Stimulated activated naive CD8-positive, alpha-beta T cell treated with anti-CD3 and anti-CD28 coated beads, Interleukin-15, amount 100 ng/mL, for 72 hours (primary cell): ENCODE measurements around the gene C10orf67.
"Not testable (repeated sequence)": the region's sequence is repeated elsewhere in the genome, so short reads cannot be mapped to it uniquely, and the experiment has no call there.

Experiments used
- ATAC-seq: fragments of 150-1000 bp; cut with Tn5 transposase; 2 replicates; pipeline ENCODE4 v1.10.0; 2021; ENCODE audit warnings: mild to moderate bottlenecking, moderate library complexity
- DNase-seq, 2 donors: peaks; one replicate each; pipeline ENCODE4 v3.0.0; 2021 to 2022
- H3K27ac Mint-ChIP-seq, 2 donors: one replicate each; pipeline ENCODE4 v1.8.0; 2022; ENCODE audit warnings: mild to moderate bottlenecking in 2 of 2, mixed read lengths in 2 of 2, moderate library complexity in 2 of 2
- H3K27me3 Mint-ChIP-seq: one replicate; pipeline ENCODE4 v1.8.0; 2022; ENCODE audit warnings: mixed read lengths
- H3K4me1 Mint-ChIP-seq: one replicate; pipeline ENCODE4 v1.8.0; 2022; ENCODE audit warnings: mild to moderate bottlenecking, mixed read lengths
- H3K4me3 Mint-ChIP-seq, 2 donors: one replicate each; pipeline ENCODE4 v1.8.0; 2022; ENCODE audit warnings: mild to moderate bottlenecking in 2 of 2, mixed read lengths in 2 of 2, moderate library complexity in 1 of 2
- H3K9me3 Mint-ChIP-seq, 2 donors: one replicate each; pipeline ENCODE4 v1.8.0; 2022; ENCODE audit warnings: mixed read lengths in 2 of 2

C10orf67 gene

DNA sequence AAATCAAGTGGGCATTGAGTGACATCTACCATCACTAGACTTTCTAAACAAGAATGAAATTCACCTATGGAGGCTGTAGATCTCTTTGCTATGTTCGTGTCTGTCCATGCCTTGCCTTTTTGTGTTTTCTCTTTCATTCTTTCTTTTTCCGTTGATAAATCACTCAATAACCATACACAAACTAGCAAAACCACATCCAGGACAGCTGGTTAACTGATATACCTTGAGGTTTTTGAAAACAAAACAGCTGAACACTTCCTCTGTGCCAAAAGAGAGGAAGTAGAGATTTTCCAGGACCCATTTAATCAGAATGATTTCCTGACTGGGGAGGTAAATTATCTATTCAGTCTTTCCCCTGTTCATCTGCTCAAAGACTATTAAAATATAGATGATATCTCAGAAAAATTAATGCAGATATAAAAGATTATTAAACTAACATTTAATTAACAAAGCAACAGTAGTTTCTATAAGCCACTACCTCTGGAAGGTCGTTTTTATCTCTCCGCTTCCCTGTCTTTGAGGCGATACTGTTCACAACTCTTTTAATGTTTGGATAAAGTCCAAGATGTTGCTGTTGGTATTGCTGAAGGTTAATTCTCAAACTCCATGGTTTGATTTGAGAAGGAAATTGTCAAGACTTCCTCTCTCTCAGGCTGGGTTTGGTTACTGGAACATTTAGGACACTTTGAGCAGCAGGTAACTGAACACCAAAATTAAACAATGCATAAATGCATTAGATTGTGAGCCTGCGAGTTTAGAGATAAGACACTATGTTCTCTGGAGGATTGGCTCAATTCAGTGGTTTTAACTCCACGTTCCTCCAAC is 24.4 kb upstream of the C10orf67 start:
- Mint-ChIP-seq H3K4me3 (peak overlapping the region; percentile 43 to 80), H3K27ac (peak overlapping the region; percentile 61 to 92), H3K27me3 (no peaks in the 10 kb centered on the region), H3K4me1 (peaks cover 76% of the 10 kb centered on the region), H3K9me3 (peaks cover 9 to 16% of the 10 kb centered on the region in 2 donors)
- DNase-seq (no peak), ATAC-seq (peak; percentile 69)

DNA sequence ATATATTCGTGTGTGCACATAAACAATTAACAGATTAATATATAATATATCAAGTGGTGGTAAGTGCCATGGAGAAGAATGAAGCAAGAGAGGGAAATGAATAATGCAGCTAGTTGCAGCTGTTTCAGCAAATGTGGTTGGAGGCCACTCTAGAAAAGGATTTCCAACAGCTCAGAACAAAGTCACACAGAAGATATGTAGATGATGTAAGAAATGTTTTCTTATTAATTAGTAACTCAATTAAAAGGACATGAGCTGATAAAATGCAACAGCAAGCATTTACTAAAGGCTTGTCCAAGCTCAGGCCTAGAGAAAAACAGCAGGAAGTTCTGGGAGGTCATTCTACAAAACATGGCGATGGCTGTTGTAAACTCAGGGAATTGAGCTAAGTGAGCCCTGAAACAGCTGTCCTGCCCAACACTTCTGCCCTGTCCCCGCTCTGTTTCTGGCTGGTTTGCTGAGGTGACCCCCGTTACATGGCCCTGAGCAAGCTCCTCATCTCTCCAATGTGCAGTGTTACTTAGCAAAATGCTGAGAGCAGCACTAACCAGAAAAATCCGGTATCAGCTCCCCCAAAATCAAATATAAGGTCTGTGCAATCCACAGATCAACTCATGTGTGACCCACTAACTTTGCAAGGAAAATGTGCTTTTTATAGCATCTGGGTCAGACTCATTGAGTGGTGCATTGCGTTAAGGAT is 23.4 kb upstream of the C10orf67 start:
- peak overlapping the region; percentile 43 to 80 for H3K4me3 Mint-ChIP-seq

DNA sequence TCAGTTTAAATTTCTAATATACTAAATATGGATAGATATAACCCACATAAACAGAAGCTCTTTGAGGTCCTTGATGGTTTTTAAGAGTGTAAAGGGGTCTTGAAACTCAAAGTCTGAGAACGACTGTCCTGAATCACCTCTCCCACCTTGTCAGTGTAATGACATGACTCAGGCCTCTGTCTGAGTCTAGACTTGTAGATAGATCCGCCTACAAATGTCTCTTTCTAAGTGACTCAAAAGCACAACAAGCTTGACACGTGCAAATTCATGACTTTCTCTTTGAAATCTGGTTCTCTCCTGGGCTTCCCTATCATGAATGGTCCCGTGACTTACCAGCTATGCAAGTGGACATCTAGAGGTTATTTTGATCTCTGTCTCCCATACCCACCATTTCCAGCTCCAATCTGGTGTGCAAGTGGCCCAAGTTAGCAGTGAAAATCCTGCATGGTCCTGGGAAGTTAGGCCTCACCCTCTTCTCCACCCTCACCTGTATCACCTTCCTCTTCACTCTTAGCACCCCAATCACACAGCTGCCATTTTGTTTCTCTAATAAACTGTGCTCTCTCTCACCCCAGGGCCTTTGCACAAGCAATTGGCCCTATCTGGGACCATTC is 20.9 kb upstream of the C10orf67 start:
- H3K27me3 Mint-ChIP-seq, H3K4me3 Mint-ChIP-seq: not testable (repeated sequence)
- Mint-ChIP-seq H3K27ac (peak overlapping the region; percentile 4 to 18), H3K4me1 (peaks cover 89% of the 10 kb centered on the region), H3K9me3 (peaks cover 11 to 15% of the 10 kb centered on the region in 2 donors)
- DNase-seq (peak; percentile 20 to 34), ATAC-seq (peak; percentile 77)

More for the DNA sequence above, 23.4 kb upstream of the C10orf67 start:
- Mint-ChIP-seq H3K9me3 (peaks cover 16% of the 10 kb centered on the region in 2 donors), H3K4me1 (peaks cover 78% of the 10 kb centered on the region), H3K27ac (peak overlapping the region in 1 of 2 donors; percentile 11), H3K27me3 (no peaks in the 10 kb centered on the region)
- no peak for DNase-seq
- no peak for ATAC-seq

DNA sequence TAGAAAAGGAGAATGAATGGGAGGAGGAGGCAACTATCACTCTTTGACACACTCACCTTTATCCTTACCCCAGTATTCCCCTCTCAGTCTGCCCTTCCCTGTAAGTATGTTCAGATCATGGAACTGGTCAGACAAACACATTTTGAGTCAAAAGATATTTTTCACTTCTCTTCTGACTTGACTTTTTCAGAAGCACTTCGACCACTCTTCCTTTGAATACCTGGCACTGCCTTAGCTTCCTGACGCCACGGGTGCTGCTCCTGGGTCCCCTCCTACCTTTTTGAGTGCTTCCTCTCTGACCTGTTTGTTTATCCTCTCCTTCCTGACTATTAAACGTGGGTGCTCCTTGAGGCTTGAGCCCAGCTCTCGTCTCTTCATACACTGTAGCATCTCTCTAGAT is 19.8 kb upstream of the C10orf67 start:
- Mint-ChIP-seq H3K27me3 (no peaks in the 10 kb centered on the region), H3K9me3 (peaks cover 11 to 15% of the 10 kb centered on the region in 2 donors), H3K4me1 (peaks cover 77% of the 10 kb centered on the region), H3K4me3 (peak overlapping the region; percentile 13 to 83), H3K27ac (peak overlapping the region; percentile 5 to 94)
- DNase-seq, result peak in 1 of 2 donors; percentile 23
- ATAC-seq, result peak; percentile 13

DNA sequence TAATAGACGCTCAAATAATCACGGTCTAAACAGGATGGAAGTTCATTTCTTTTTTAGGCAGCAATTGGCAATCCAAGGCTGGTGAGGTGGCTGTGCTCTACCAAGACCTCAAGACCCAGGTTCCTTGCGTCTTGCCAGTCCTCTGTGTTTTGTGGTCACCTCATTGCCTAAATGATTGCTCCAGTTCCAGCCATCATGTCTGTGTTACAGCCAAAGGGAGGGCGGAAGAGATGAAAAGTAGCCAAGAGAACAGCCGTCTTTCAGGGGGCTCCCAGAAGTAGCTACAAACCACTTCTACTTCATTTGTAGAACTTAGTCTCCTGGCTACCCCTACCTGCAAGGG is 19.2 kb upstream of the C10orf67 start:
- peaks cover 11 to 15% of the 10 kb centered on the region in 2 donors for H3K9me3 Mint-ChIP-seq
- peak overlapping the region; percentile 79 to 83 for H3K4me3 Mint-ChIP-seq
- ATAC-seq (no peak), DNase-seq (peak in 1 of 2 donors; percentile 16)
- no peaks in the 10 kb centered on the region for H3K27me3 Mint-ChIP-seq
- peaks cover 71% of the 10 kb centered on the region for H3K4me1 Mint-ChIP-seq
- H3K27ac Mint-ChIP-seq, result peak overlapping the region; percentile 59 to 94

- Mint-ChIP-seq H3K27ac (peak overlapping the region; percentile 82 to 94), H3K9me3 (peaks cover 11 to 15% of the 10 kb centered on the region in 2 donors), H3K4me1 (peaks cover 65% of the 10 kb centered on the region), H3K27me3 (no peaks in the 10 kb centered on the region), H3K4me3 (peak overlapping the region; percentile 79 to 83)
- peak; percentile 26 to 57 for DNase-seq
- peak; percentile 86 for ATAC-seq
Observed at GRCh38 chr10:23362879-23363792, 18.5 kb upstream of the C10orf67 start.

- H3K4me3 Mint-ChIP-seq, result no peak overlapping the region
- H3K9me3 Mint-ChIP-seq, result peaks cover 11 to 15% of the 10 kb centered on the region in 2 donors
- no peak for ATAC-seq
- H3K27ac Mint-ChIP-seq, result peak overlapping the region in 1 of 2 donors; percentile 82
- no peaks in the 10 kb centered on the region for H3K27me3 Mint-ChIP-seq
- H3K4me1 Mint-ChIP-seq, result peaks cover 61% of the 10 kb centered on the region
- no peak for DNase-seq
Observed at GRCh38 chr10:23362069-23362830, 17.7 kb upstream of the C10orf67 start.

DNA sequence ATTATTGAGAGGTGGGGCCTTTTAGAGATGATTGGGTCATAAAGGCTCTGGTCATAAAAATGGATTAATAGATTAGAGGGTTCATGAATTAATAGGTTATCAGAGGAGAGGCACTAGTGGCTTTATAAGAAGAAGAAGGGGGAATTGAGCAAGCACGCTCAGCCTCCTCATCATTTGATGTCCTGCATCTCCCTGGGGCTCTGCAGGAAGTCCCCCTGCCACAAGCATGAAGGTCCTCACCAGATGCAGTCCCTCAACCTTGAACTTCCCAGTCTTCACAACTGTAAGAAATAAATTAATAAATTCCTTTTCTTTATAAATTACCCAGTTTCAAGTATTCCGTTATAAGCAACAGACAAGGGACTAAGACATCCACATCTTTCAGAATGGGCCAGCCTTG is 17.1 kb upstream of the C10orf67 start:
- H3K4me3 Mint-ChIP-seq, result no peak overlapping the region
- no peak for DNase-seq
- ATAC-seq, result no peak
- H3K27ac Mint-ChIP-seq, result no peak overlapping the region
- H3K9me3 Mint-ChIP-seq, result peaks cover 11 to 15% of the 10 kb centered on the region in 2 donors
- no peaks in the 10 kb centered on the region for H3K27me3 Mint-ChIP-seq
- peaks cover 55% of the 10 kb centered on the region for H3K4me1 Mint-ChIP-seq

- Mint-ChIP-seq H3K4me3 (no peak overlapping the region), H3K9me3 (peaks cover 7 to 8% of the 10 kb centered on the region in 2 donors), H3K4me1 (peaks cover 38% of the 10 kb centered on the region), H3K27me3 (no peaks in the 10 kb centered on the region), H3K27ac (no peak overlapping the region)
- ATAC-seq (no peak), DNase-seq (no peak)
Observed at GRCh38 chr10:23359692-23360380, 15.2 kb upstream of the C10orf67 start.

DNA sequence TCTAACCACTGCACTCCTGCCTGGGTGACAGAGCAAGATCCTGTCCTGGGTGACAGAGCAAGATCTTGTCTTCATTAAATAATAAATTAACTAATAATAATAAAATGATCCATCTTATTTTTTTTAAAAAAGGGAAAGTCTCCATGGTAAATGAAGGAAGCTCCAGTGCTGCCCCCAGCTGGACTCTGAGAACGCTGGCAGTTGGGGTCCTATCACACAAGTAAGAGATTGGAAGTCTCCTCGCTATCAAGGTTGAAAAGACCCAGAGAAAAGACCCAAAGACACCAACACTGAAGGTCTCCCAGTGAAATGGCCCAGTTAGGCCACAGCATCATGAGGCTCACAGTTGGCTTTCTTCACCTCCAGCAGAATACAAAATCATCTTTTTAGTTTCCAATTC is 13.8 kb upstream of the C10orf67 start:
- H3K27ac Mint-ChIP-seq, result no peak overlapping the region
- ATAC-seq (no peak), DNase-seq (no peak)
- H3K9me3 Mint-ChIP-seq, result peaks cover 2 to 8% of the 10 kb centered on the region in 2 donors
- no peaks in the 10 kb centered on the region for H3K27me3 Mint-ChIP-seq
- H3K4me1 Mint-ChIP-seq, result peaks cover 23% of the 10 kb centered on the region
- H3K4me3 Mint-ChIP-seq, result no peak overlapping the region

GRCh38 chr10:23354630-23355279 is 10.2 kb upstream of the C10orf67 start:
- H3K27me3 Mint-ChIP-seq, result no peaks in the 10 kb centered on the region
- H3K27ac Mint-ChIP-seq, result no peak overlapping the region
- no peak overlapping the region for H3K4me3 Mint-ChIP-seq
- no peaks in the 10 kb centered on the region for H3K9me3 Mint-ChIP-seq
- H3K4me1 Mint-ChIP-seq, result no peaks in the 10 kb centered on the region
- DNase-seq (no peak), ATAC-seq (no peak)

- ATAC-seq (no peak), DNase-seq (no peak)
- Mint-ChIP-seq H3K9me3 (no peaks in the 10 kb centered on the region), H3K27ac (no peak overlapping the region), H3K4me1 (no peaks in the 10 kb centered on the region), H3K27me3 (peaks cover 8% of the 10 kb centered on the region), H3K4me3 (no peak overlapping the region)
Observed at GRCh38 chr10:23351926-23352519, 7.4 kb upstream of the C10orf67 start.

GRCh38 chr10:23350706-23351105 is 6.1 kb upstream of the C10orf67 start:
- H3K4me3 Mint-ChIP-seq, ATAC-seq, DNase-seq, H3K4me1 Mint-ChIP-seq, H3K9me3 Mint-ChIP-seq, H3K27ac Mint-ChIP-seq, H3K27me3 Mint-ChIP-seq: not testable (repeated sequence)
